Embryonic facial prominence (tissue), 1 donor: ENCODE results near the gene LRWD1.
A peak's percentile ranks its signal among the peaks of the same experiment; 100 is the strongest.

Experiments
- DNase-seq: peaks from one replicate; pipeline ENCODE4 v3.0.0-alpha.2; 2016; ENCODE audit errors: extremely low spot score

LRWD1 gene

GRCh38 chr7:102464577-102465280, at the start of gene LRWD1, which contains the start of gene ALKBH4:
TSS of gene LRWD1 (plus strand) at chr7:102464984. CDS start at chr7:102465081, 97 bp downstream.
TSS of gene ALKBH4 (minus strand) at chr7:102464863. CDS start at chr7:102464836, 27 bp downstream.
- DNase-seq = peak; percentile 76

GRCh38 chr7:102415685-102416225, 49.0 kb upstream of the LRWD1 start:
- no peak for DNase-seq

- no peak for DNase-seq
Measured at GRCh38 chr7:102416406-102416805, 48.4 kb upstream of the LRWD1 start.

GRCh38 chr7:102417105-102417504, 47.7 kb upstream of the LRWD1 start:
- no peak for DNase-seq

- DNase-seq = no peak
Measured at GRCh38 chr7:102418592-102418991, 46.2 kb upstream of the LRWD1 start.

GRCh38 chr7:102421706-102422240, 43.0 kb upstream of the LRWD1 start:
- no peak for DNase-seq

GRCh38 chr7:102424129-102424551, 40.6 kb upstream of the LRWD1 start:
- DNase-seq = no peak

- DNase-seq = no peak
Measured at GRCh38 chr7:102424787-102425218, 40.0 kb upstream of the LRWD1 start.

- no peak for DNase-seq
Measured at GRCh38 chr7:102425639-102426267, 39.0 kb upstream of the LRWD1 start.

GRCh38 chr7:102426268-102427018, 38.3 kb upstream of the LRWD1 start:
- no peak for DNase-seq

GRCh38 chr7:102427019-102427405, 37.8 kb upstream of the LRWD1 start:
- no peak for DNase-seq

- no peak for DNase-seq
Measured at GRCh38 chr7:102429141-102429899, 35.5 kb upstream of the LRWD1 start.

GRCh38 chr7:102431617-102432298, 33.0 kb upstream of the LRWD1 start:
- DNase-seq = no peak

GRCh38 chr7:102432442-102433218, 32.2 kb upstream of the LRWD1 start:
- DNase-seq = no peak

GRCh38 chr7:102433219-102434038, 31.4 kb upstream of the LRWD1 start, which contains the start of gene ORAI2:
TSS of gene ORAI2 (plus strand) at chr7:102433575. CDS start at chr7:102438957, 5,382 bp downstream.
- DNase-seq = peak; percentile 43

- no peak for DNase-seq
Measured at GRCh38 chr7:102434039-102434486, 30.7 kb upstream of the LRWD1 start.

- DNase-seq = no peak
Measured at GRCh38 chr7:102436118-102436517, 28.7 kb upstream of the LRWD1 start.

GRCh38 chr7:102439963-102440795, 24.6 kb upstream of the LRWD1 start:
- DNase-seq = no peak
